Body of pancreas (tissue), 4 donors: ENCODE results near the gene DDX10. TPM values are rescaled to one million over a fixed set of nuclear protein-coding genes. Genes with fewer than 3 reads are reported as not detected.

Source experiments
- ATAC-seq: fragments of 150-250 bp; one replicate; pipeline ENCODE4 v1.9.1; 2016
- DNase-seq, 4 donors: peaks; one replicate each; pipeline ENCODE4 v3.0.0-alpha.2; 2019
- H3K27ac ChIP-seq, 4 donors: fragments of 200-600 bp; sonication (generic); 1 replicate in 3 of 4; 2 replicates in 1 of 4; pipeline versions ENCODE4 v1.5.1 to v1.6.1; 2016 to 2019; ENCODE audit warnings: mild to moderate bottlenecking in 1 of 4, mixed read lengths in 1 of 4, moderate library complexity in 1 of 4
- H3K27me3 ChIP-seq, 2 donors: fragments of 200-600 bp; sonication (generic); one replicate each; pipeline ENCODE4 v1.6.0; 2016; ENCODE audit warnings: mild to moderate bottlenecking in 1 of 2
- H3K36me3 ChIP-seq, 2 donors: fragments of 200-600 bp; sonication (generic); replicated peaks in 1 of 2; 2 replicates each; pipeline ENCODE4 v1.5.1; 2016; ENCODE audit warnings: low read depth in 2 of 2; ENCODE audit not compliant: insufficient read depth in 1 of 2
- H3K4me1 ChIP-seq: fragments of 200-600 bp; sonication (generic); one replicate; pipeline ENCODE4 v1.6.0; 2016
- H3K4me3 ChIP-seq, 2 donors: fragments of 200-600 bp; sonication (generic); 1 replicate in 1 of 2; 2 replicates in 1 of 2; pipeline ENCODE4 v1.5.1; 2016 to 2019
- H3K9me3 ChIP-seq, 3 donors: fragments of 200-600 bp; sonication (generic); 1 replicate in 2 of 3; 2 replicates in 1 of 3; pipeline ENCODE4 v1.5.1; 2016
- POLR2A ChIP-seq, 3 donors: fragments of 450-650 bp; IDR thresholded peaks; one replicate each; pipeline ENCODE4 v1.6.1; 2016; ENCODE audit warnings: antibody characterized with exemption in 3 of 3, mild to moderate bottlenecking in 2 of 3
- WGBS, 2 donors: methylation state at CpG; one replicate each; pipeline ENCODE4 v1.1.5; 2017; 5-methylcytosine and 5-hydroxymethylcytosine counted together
- intact Hi-C: fragments of 100-400 bp; cut with DNase I; formaldehyde crosslinking; loops from one replicate; pipeline ENCODE4 v1.15.1; 2023
- total RNA-seq, 2 donors: library from RNA; depleted of rRNA; stranded (reverse); fragments of >200 nt; gene quantifications; one replicate each; pipeline ENCODE4 v1.1.0, GENCODE V29; 2016
- TF ChIP-seq, protein P1 (sequence below), 7 experiments: fragments of 450-650 bp in 4 of 7; fragments of 200-600 bp in 3 of 7; sonication (generic) in 3 of 7; IDR thresholded peaks; one replicate each; pipeline ENCODE4 v1.5.1; 2016 to 2019; ENCODE audit warnings: antibody characterized with exemption in 7 of 7

Gene DDX10
- total RNA-seq, 2 donors from 2014 or later: 11.7 to 18.5 TPM

DNA sequence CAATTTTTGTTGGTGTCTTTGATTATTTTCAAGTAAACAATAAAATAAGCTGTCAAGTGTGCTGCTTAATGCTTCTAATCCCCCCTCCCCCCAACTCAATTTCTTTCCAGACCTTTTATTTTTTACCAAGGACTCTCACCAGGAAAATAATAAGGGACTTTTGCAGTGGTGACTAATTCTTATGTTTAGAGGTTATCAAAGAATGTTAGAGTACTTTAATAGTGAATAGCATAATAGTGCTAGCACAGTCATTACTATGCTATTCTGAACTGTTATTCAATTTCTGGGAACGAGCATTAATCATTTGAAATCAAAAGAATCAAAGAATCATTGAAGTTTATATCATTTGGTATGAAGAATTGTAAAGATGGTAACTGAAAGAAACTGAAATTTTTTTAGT, 251.4 kb downstream of the DDX10 start:
- Histone ChIP-seq H3K4me1 (no peaks in the 10 kb centered on the region), H3K4me3 (no peak overlapping the region), H3K27ac (no peak overlapping the region), H3K9me3 (no peaks in the 10 kb centered on the region), H3K27me3 (no peaks in the 10 kb centered on the region), H3K36me3 (no peaks in the 10 kb centered on the region)
- ATAC-seq (no peak), DNase-seq (no peak)
- 75 to 86% methylated on average over 1 of the region's 1 CpG for WGBS, 2 donors
- TF ChIP-seq, protein P1, sequence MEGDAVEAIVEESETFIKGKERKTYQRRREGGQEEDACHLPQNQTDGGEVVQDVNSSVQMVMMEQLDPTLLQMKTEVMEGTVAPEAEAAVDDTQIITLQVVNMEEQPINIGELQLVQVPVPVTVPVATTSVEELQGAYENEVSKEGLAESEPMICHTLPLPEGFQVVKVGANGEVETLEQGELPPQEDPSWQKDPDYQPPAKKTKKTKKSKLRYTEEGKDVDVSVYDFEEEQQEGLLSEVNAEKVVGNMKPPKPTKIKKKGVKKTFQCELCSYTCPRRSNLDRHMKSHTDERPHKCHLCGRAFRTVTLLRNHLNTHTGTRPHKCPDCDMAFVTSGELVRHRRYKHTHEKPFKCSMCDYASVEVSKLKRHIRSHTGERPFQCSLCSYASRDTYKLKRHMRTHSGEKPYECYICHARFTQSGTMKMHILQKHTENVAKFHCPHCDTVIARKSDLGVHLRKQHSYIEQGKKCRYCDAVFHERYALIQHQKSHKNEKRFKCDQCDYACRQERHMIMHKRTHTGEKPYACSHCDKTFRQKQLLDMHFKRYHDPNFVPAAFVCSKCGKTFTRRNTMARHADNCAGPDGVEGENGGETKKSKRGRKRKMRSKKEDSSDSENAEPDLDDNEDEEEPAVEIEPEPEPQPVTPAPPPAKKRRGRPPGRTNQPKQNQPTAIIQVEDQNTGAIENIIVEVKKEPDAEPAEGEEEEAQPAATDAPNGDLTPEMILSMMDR (IDR thresholded peaks at IDR 0.05): no peak
- no peak for TF ChIP-seq POLR2A (IDR thresholded peaks at IDR 0.05)
- intact Hi-C loops: no loop called here

GRCh38 chr11:108916935-108917334, 252.1 kb downstream of the DDX10 start:
- TF ChIP-seq, protein P1 (IDR thresholded peaks at IDR 0.05): no peak
- no peak for TF ChIP-seq POLR2A (IDR thresholded peaks at IDR 0.05)
- Histone ChIP-seq H3K4me3 (no peak overlapping the region), H3K4me1 (no peaks in the 10 kb centered on the region), H3K27ac (no peak overlapping the region), H3K27me3 (no peaks in the 10 kb centered on the region), H3K9me3 (no peaks in the 10 kb centered on the region), H3K36me3 (no peaks in the 10 kb centered on the region)
- 81 to 87% methylated on average over 2 of the region's 2 CpGs for WGBS, 2 donors
- intact Hi-C loops: no loop called here
- DNase-seq (no peak), ATAC-seq (no peak)

DNA sequence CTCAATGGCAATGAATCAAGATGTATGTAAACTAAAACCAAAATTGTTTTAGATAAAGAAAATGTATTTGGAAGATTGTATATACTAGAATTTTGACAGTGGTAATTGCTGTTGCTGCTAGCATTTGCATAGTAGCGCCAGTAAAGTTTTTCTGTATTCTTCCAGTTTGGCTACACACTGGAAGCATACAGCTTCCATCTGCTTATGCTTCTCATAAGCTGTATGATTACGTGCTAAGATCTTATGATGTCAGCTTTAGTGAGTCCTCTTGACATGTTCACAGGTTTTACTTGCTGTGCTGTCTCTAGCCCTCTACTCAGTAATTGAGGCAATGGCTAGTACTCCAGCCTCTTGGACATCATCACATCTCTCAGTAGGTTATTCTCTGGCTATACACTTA, 256.3 kb downstream of the DDX10 start:
- Histone ChIP-seq H3K4me3 (no peak overlapping the region), H3K27ac (no peak overlapping the region), H3K27me3 (no peaks in the 10 kb centered on the region), H3K36me3 (no peaks in the 10 kb centered on the region), H3K9me3 (no peaks in the 10 kb centered on the region), H3K4me1 (no peaks in the 10 kb centered on the region)
- DNase-seq: no peak
- ATAC-seq: no peak
- no peak for TF ChIP-seq POLR2A (IDR thresholded peaks at IDR 0.05)
- TF ChIP-seq, protein P1 (IDR thresholded peaks at IDR 0.05): no peak
- 98 to 100% methylated on average over 2 of the region's 2 CpGs for WGBS, 2 donors
- intact Hi-C loops: no loop called here

DNA sequence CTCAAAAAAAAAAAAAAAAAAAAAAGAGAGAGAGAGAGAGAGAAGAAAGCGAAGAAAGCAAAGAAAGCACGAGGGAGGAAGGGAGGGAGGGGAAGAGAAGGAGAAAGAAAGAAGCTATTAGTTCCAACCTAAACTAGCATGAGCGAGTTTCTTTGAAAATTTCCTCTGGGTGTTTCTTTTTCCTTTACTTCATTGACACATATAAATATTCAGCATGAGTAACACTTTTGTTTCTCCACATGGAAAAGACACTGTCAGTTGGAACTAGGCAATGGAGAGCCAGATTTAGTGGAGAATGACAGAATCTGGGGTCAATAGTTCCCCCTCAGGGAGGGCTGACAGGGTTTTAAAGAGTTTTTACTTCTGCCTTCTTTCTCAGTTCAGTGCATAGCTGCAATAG, 257.4 kb downstream of the DDX10 start:
- intact Hi-C loops: no loop called here
- no peaks in the 10 kb centered on the region for H3K27me3 ChIP-seq
- H3K4me3 ChIP-seq: no peak overlapping the region
- H3K9me3 ChIP-seq: no peaks in the 10 kb centered on the region
- no peak for TF ChIP-seq POLR2A (IDR thresholded peaks at IDR 0.05)
- TF ChIP-seq, protein P1 (IDR thresholded peaks at IDR 0.05): no peak
- WGBS, 2 donors: 84 to 93% methylated on average over 3 of the region's 3 CpGs
- H3K36me3 ChIP-seq: no peaks in the 10 kb centered on the region
- no peaks in the 10 kb centered on the region for H3K4me1 ChIP-seq
- ATAC-seq: no peak
- H3K27ac ChIP-seq: no peak overlapping the region
- DNase-seq: no peak

DNA sequence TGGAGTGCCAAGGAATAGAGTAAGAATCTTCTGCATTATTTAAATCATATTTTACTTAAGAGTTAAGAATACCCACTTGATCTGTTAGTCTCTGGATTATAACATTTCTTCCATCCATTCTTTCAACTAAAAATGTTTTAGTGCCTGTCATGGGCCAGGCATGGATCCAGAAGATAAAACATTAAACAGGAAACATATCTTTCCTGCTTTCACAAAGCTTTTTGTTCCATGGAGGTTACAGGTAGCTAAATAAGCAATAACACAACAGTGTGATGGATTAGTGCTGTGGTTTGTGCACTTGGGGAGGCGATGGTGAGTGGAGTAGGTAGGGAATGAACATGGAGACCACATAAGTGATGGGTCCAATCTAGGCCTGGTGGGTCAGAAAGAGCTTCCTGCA, 258.5 kb downstream of the DDX10 start:
- no peaks in the 10 kb centered on the region for H3K27me3 ChIP-seq
- ATAC-seq (no peak), DNase-seq (no peak)
- no peaks in the 10 kb centered on the region for H3K9me3 ChIP-seq
- intact Hi-C loops: no loop called here
- 61 to 63% methylated on average over 1 of the region's 1 CpG for WGBS, 2 donors
- TF ChIP-seq, protein P1 (IDR thresholded peaks at IDR 0.05): no peak
- no peak for TF ChIP-seq POLR2A (IDR thresholded peaks at IDR 0.05)
- H3K27ac ChIP-seq: no peak overlapping the region
- no peak overlapping the region for H3K4me3 ChIP-seq
- no peaks in the 10 kb centered on the region for H3K4me1 ChIP-seq
- no peaks in the 10 kb centered on the region for H3K36me3 ChIP-seq
